TTC549 (cell line): ENCODE measurements around the gene RIPPLY2.
"Not testable (repeated sequence)": the region's sequence is repeated elsewhere in the genome, so short reads cannot be mapped to it uniquely, and the experiment has no call there.

Experiments
- FAIRE-seq: peaks from 2 replicates; lab custom pipeline; 2012; peaks lifted over from hg19 to GRCh38; lab: Jason Lieb, UNC

The RIPPLY2 gene, protein sequence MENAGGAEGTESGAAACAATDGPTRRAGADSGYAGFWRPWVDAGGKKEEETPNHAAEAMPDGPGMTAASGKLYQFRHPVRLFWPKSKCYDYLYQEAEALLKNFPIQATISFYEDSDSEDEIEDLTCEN

DNA sequence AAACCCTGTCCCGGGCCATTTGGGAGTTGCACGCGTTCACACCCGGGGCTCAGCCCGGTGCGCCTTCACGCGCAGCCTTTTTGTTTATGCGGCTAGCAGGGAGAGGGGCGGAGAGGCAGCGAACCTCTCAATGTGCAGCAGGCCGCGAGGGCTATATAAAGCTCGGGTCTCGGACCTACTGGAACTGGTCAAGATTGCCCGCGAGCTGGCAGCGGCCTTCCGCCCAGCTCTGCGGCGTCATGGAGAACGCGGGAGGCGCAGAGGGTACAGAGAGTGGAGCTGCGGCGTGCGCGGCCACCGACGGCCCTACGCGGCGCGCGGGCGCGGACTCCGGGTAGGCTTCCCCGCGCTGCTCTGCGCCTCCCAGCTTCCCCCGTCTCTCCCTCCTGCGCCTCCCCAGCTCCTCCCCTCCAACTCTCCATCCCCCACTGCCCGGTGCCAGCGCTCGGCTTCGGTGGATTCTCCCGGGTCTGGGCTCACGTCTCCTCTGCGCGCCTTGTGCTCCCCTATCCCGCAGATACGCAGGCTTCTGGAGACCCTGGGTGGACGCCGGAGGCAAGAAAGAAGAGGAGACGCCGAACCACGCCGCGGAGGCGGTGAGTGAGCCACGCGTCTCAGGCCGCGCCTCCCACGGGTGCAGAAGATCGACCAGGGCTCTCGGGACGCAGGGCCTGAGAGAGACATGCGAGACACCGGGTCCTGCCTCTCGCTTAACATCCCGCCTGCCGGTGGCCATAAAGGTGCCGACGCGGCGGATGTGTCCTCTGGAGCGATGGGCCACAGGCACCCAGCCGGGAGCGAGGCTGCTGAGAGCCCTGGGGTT, at the start of gene RIPPLY2:
RIPPLY2 (plus strand) TSS at position 183 of the 823 bp plus-strand sequence; CDS start at position 240, 57 bp downstream.
- FAIRE-seq: no peak

DNA sequence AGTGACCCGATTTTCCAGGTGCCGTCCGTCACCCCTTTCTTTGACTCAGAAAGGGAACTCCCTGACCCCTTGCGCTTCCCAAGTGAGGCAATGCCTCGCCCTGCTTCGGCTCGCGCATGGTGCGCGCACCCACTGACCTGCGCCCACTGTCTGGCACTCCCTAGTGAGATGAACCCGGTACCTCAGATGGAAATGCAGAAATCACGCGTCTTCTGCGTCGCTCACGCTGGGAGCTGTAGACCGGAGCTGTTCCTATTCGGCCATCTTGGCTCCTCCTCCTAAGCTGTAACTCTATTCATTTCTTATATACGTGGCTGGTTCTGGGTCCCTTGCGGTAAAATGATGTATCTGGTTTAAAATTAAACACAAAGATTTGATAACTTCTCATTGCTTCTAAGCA, 49.7 kb upstream of the RIPPLY2 start:
- FAIRE-seq: not testable (repeated sequence)

GRCh38 chr6:83804886-83805285, 48.3 kb upstream of the RIPPLY2 start:
- FAIRE-seq: no peak

- FAIRE-seq: no peak
Measured at GRCh38 chr6:83808005-83808404, 45.2 kb upstream of the RIPPLY2 start.

- no peak for FAIRE-seq
Measured at GRCh38 chr6:83808926-83809325, 44.2 kb upstream of the RIPPLY2 start.

GRCh38 chr6:83812595-83812994, 40.6 kb upstream of the RIPPLY2 start:
- no peak for FAIRE-seq

- no peak for FAIRE-seq
Measured at GRCh38 chr6:83815631-83816272, 37.4 kb upstream of the RIPPLY2 start.

GRCh38 chr6:83822629-83823169, 30.5 kb upstream of the RIPPLY2 start:
- no peak for FAIRE-seq

- FAIRE-seq: no peak
Measured at GRCh38 chr6:83824388-83824801, 28.8 kb upstream of the RIPPLY2 start.

DNA sequence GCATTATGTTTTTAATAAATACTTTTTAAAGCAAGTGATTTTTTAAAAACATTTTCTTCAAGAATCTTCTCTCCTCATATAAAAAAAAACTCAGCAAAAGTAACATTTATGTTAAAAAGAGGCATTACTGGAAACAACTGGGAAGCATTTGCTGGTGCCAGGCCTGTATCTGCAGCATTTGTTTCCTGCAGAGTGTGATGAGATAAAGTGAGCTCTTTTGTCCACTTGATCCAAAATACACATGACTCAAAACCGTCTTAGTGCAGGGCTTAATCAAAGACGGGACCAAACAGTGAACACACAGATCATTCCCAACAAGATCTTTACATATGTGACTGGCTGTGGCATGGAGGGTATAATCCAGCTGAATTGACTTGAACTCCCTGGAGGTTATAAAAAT, 28.3 kb upstream of the RIPPLY2 start:
- no peak for FAIRE-seq

- FAIRE-seq: no peak
Measured at GRCh38 chr6:83827050-83827449, 26.1 kb upstream of the RIPPLY2 start.

GRCh38 chr6:83838727-83839126, 14.4 kb upstream of the RIPPLY2 start:
- FAIRE-seq: no peak

DNA sequence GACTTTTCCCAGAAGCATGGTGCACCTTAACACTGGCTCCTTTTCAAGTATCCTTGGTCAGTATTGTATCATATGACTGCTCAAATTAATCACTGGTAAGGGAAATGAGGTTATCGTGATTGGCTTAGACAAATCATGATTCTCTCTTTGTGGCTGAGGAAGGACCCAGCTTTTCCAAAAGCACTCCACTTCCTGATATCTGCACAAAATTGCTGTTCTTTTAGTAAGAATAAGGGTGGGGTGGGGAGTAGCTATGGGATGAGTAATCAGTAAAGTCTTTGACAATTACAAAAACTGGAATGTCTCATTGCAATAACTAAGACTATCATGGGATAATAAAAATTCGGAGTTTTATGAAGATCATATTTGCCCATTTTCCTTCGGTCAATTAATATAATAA, 9.0 kb upstream of the RIPPLY2 start:
- FAIRE-seq: no peak

DNA sequence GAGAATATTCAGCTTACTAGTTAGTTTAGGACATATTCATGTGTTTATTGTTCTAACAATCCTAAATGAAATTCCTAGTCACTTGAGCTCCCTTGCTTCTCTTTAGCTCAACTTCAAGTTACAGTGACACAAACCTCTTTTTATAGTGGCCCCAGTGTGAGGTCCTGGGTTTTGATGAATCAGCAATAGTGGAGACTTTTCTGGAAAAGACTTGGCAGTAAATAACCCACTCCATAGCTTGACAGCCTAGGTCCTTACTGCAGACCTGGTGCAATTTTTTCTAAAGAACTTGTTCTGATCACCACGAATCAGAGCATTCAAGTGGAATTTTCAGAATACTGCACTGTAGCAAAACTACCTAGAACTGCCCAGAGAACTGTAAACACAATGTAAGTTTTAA, 6.9 kb upstream of the RIPPLY2 start:
- FAIRE-seq: no peak

GRCh38 chr6:83847179-83847578, 6.0 kb upstream of the RIPPLY2 start:
- no peak for FAIRE-seq

- no peak for FAIRE-seq
Measured at GRCh38 chr6:83849127-83849526, 4.0 kb upstream of the RIPPLY2 start.

DNA sequence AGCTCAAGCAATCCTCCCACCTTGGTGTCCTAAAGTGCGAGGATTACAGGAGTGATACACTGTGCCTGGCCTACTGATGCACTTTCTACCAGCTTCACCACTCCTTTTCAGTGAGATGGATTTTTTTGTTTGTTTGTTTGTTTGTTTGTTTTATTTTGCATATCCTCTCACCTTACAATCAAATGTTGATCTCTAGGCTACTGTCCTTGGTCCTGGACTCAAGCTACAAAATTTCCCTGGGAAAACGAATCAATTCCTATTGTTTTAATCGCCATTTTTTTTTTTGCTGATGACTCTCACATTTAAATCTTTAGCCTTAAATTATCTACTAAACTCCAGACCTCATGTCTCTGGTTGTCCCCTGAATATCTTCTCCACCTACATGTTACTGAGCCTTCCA, 3.5 kb upstream of the RIPPLY2 start:
- no peak for FAIRE-seq

- no peak for FAIRE-seq
Measured at GRCh38 chr6:83852528-83853177, 507 bp upstream of the RIPPLY2 start.

GRCh38 chr6:83854001-83854501, 891 bp downstream of the RIPPLY2 start:
- FAIRE-seq: no peak

GRCh38 chr6:83854766-83855165, 1.6 kb downstream of the RIPPLY2 start:
- FAIRE-seq: no peak

DNA sequence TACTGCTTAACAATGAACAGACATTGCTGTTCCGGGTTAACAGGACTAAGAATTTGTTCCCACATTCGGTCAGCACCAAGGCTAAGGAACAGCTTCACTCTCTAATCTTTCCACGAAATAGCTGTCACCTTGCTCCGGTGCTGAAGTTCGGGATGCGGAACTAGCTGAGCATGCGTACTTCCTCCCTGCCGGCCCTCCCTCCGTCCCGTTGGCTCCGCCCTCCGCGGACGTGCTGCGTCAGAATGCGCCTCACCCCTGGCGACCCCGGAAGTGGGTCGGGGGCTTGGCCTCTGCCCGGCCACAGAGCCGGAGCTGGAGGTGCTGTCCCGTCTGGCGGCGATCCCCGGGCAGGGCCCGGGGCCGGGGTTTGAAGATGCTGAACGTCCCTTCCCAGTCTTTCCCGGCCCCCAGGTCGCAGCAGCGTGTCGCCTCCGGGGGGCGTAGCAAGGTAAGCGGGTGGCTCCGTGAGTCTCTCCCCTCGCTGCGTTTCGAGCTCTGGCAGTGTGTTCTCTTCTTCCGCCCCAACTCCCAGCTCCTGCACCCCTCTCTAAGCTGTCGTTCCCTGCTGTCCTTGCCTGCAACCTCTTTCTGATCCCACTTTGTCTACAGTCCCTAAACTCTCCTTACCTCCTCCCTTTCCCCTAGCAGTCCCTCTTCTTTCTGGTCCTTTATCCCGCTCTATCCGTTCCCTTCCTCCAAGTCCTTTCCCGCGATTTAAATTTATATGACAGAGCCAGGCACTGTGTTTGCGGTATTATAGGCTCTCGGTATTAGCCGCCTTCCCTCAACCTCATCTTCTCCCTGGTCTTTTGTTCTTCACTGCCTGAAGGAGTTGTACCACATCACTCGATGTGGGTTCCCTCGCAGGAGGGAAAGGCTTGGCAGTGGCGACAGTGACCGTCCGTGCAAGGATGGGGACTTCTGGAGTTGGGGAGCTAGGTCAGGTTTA, 6.5 kb downstream of the RIPPLY2 start, which contains the start of gene CYB5R4:
CYB5R4 (plus strand) TSS at position 280 of the 949 bp plus-strand sequence; CDS start at position 374, 94 bp downstream.
- FAIRE-seq: peak; percentile 48
